Activated CD8-positive, alpha-beta memory T cell treated with anti-CD3 and anti-CD28 coated beads for 48 hours (primary cell): Measurements from ENCODE around the gene TRMU.

Experiments
- DNase-seq, 3 experiments: peaks; one replicate each; pipeline ENCODE4 v3.0.0-alpha.2; 2020; ENCODE audit warnings: low read depth in 2 of 3, low spot score in 2 of 3

TRMU gene

GRCh38 chr22:46368871-46369715, 33.6 kb downstream of the TRMU start:
- no peak for DNase-seq

GRCh38 chr22:46369716-46370583, 34.4 kb downstream of the TRMU start:
- no peak for DNase-seq

- no peak for DNase-seq
Observed at GRCh38 chr22:46370584-46371291, 35.2 kb downstream of the TRMU start.

- DNase-seq, result no peak
Observed at GRCh38 chr22:46371623-46372226, 36.2 kb downstream of the TRMU start.

- DNase-seq, result no peak
Observed at GRCh38 chr22:46372686-46373085, 37.2 kb downstream of the TRMU start.

GRCh38 chr22:46373159-46373558, 37.6 kb downstream of the TRMU start:
- DNase-seq, result no peak

- no peak for DNase-seq
Observed at GRCh38 chr22:46373921-46374662, 38.6 kb downstream of the TRMU start.

- no peak for DNase-seq
Observed at GRCh38 chr22:46374663-46375474, 39.4 kb downstream of the TRMU start.

GRCh38 chr22:46376111-46376510, 40.6 kb downstream of the TRMU start:
- no peak for DNase-seq

- DNase-seq, result no peak
Observed at GRCh38 chr22:46376908-46377524, 41.5 kb downstream of the TRMU start.

- DNase-seq, result no peak
Observed at GRCh38 chr22:46377525-46378425, 42.3 kb downstream of the TRMU start.

GRCh38 chr22:46378426-46379065, 43.0 kb downstream of the TRMU start:
- no peak for DNase-seq

GRCh38 chr22:46379066-46379930, 43.8 kb downstream of the TRMU start:
- DNase-seq, result no peak

GRCh38 chr22:46380069-46380468, 44.6 kb downstream of the TRMU start:
- no peak for DNase-seq

- no peak for DNase-seq
Observed at GRCh38 chr22:46380581-46380980, 45.1 kb downstream of the TRMU start.

- DNase-seq, result no peak
Observed at GRCh38 chr22:46381142-46381541, 45.6 kb downstream of the TRMU start.

GRCh38 chr22:46381731-46382130, 46.2 kb downstream of the TRMU start:
- DNase-seq, result no peak
